ENCODE results near the gene RNF125.
"Not testable (repeated sequence)": the region's sequence is repeated elsewhere in the genome, so short reads cannot be mapped to it uniquely, and the experiment has no call there.

The RNF125 gene

GRCh38 chr18:32026491-32027086 lies 8.0 kb downstream of the RNF125 start:
- ATAC-seq: no peak

GRCh38 chr18:32029558-32029957 lies 10.9 kb downstream of the RNF125 start:
- ATAC-seq: no peak

GRCh38 chr18:32032609-32033008 lies 14.0 kb downstream of the RNF125 start:
- ATAC-seq: no peak

GRCh38 chr18:32036506-32037180 lies 18.0 kb downstream of the RNF125 start:
- ATAC-seq: no peak

GRCh38 chr18:32037616-32038015 lies 19.0 kb downstream of the RNF125 start:
- ATAC-seq: no peak

- peak; percentile 93 to 97 for ATAC-seq
Observed at GRCh38 chr18:32040936-32041335, 22.3 kb downstream of the RNF125 start.

- ATAC-seq: no peak
Observed at GRCh38 chr18:32042337-32042736, 23.7 kb downstream of the RNF125 start.

- ATAC-seq: peak; percentile 51 to 73
Observed at GRCh38 chr18:32048507-32049091, 30.0 kb downstream of the RNF125 start.

- ATAC-seq: peak; percentile 39 to 47
Observed at GRCh38 chr18:32049393-32050171, 31.0 kb downstream of the RNF125 start.

- ATAC-seq: no peak
Observed at GRCh38 chr18:32056613-32057358, 38.2 kb downstream of the RNF125 start.

- no peak for ATAC-seq
Observed at GRCh38 chr18:32057624-32058165, 39.1 kb downstream of the RNF125 start.

- ATAC-seq: no peak
Observed at GRCh38 chr18:32060026-32060425, 41.4 kb downstream of the RNF125 start.

- no peak for ATAC-seq
Observed at GRCh38 chr18:32067375-32068167, 48.9 kb downstream of the RNF125 start.

- ATAC-seq: peak; percentile 35 to 56
Observed at GRCh38 chr18:32072321-32072720, 53.7 kb downstream of the RNF125 start.

GRCh38 chr18:32074206-32074605 lies 55.6 kb downstream of the RNF125 start:
- peak in 1 of 2 donors; percentile 30 for ATAC-seq

GRCh38 chr18:32078845-32079244 lies 60.2 kb downstream of the RNF125 start:
- no peak for ATAC-seq

- ATAC-seq: no peak
Observed at GRCh38 chr18:32081881-32082280, 63.3 kb downstream of the RNF125 start.

- no peak for ATAC-seq
Observed at GRCh38 chr18:32083781-32084180, 65.2 kb downstream of the RNF125 start.

GRCh38 chr18:32086881-32087280 lies 68.3 kb downstream of the RNF125 start:
- no peak for ATAC-seq

- ATAC-seq: not testable (repeated sequence)
Observed at GRCh38 chr18:32090831-32091230, 72.2 kb downstream of the RNF125 start.

GRCh38 chr18:32091325-32091723 lies 72.7 kb downstream of the RNF125 start:
- no peak for ATAC-seq
